ENCODE data around the gene TRIM21.
"Not testable (repeated sequence)": the region's sequence is repeated elsewhere in the genome, so short reads cannot be mapped to it uniquely, and the experiment has no call there.

TRIM21 gene

GRCh38 chr11:4368286-4368685, 25.2 kb downstream of the TRIM21 start, which contains the start of gene OR52B4:
OR52B4 (minus strand) TSS chr11:4368386; CDS start chr11:4368295, 91 bp downstream.
- no peaks in the 10 kb centered on the region for H3K27me3 Mint-ChIP-seq
- no peak within 1 kb of the TSS for H3K4me3 Mint-ChIP-seq
- no peaks in the 10 kb centered on the region for H3K4me1 Mint-ChIP-seq (ENCODE audit: low read depth)
- DNase-seq, result no peak
- H3K36me3 Mint-ChIP-seq (ENCODE audit: low read depth), result no peaks in the 10 kb centered on the region
- no peak within 1 kb of the TSS for H3K27ac Mint-ChIP-seq
- peaks cover 4% of the 10 kb centered on the region for H3K9me3 Mint-ChIP-seq

- H3K9me3 Mint-ChIP-seq; H3K4me1 Mint-ChIP-seq (ENCODE audit: low read depth); H3K4me3 Mint-ChIP-seq; DNase-seq; H3K27ac Mint-ChIP-seq; H3K36me3 Mint-ChIP-seq (ENCODE audit: low read depth): not testable (repeated sequence)
- H3K27me3 Mint-ChIP-seq, result peaks cover 11% of the 10 kb centered on the region
Observed at GRCh38 chr11:4348142-4348541, 45.4 kb downstream of the TRIM21 start.

DNA sequence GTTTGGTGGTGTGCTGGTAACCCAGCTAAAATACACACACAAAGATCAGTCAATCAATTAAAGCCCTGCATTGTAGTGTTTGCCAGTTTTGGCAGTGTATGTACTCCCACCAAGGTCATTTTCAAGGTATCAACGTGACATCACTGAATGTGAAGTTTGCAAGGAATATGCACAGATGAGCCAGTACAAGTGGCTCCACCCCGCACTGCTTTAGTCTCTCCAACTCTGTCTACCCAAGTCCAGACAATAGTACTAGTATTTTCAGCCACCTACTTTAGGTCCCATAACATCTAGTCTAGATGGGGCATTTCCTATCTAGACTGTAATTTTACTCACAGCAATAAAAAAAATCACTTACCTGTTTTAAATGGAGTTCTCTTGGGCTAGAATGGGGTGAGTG, 48.1 kb downstream of the TRIM21 start:
- not testable (repeated sequence) for H3K27me3 Mint-ChIP-seq; H3K9me3 Mint-ChIP-seq; H3K27ac Mint-ChIP-seq; DNase-seq; H3K36me3 Mint-ChIP-seq (ENCODE audit: low read depth); H3K4me3 Mint-ChIP-seq; H3K4me1 Mint-ChIP-seq (ENCODE audit: low read depth)
